ENCODE data around the gene KRTAP10-5. TPM values are rescaled to one million over a fixed set of nuclear protein-coding genes. Genes with fewer than 3 reads are reported as not detected.

KRTAP10-5 gene
- total and polyA plus RNA-seq, 9 of the 15 experiments (the other 6 are each of a cell fraction or from before 2014, with no cell fraction given) = not detected

DNA sequence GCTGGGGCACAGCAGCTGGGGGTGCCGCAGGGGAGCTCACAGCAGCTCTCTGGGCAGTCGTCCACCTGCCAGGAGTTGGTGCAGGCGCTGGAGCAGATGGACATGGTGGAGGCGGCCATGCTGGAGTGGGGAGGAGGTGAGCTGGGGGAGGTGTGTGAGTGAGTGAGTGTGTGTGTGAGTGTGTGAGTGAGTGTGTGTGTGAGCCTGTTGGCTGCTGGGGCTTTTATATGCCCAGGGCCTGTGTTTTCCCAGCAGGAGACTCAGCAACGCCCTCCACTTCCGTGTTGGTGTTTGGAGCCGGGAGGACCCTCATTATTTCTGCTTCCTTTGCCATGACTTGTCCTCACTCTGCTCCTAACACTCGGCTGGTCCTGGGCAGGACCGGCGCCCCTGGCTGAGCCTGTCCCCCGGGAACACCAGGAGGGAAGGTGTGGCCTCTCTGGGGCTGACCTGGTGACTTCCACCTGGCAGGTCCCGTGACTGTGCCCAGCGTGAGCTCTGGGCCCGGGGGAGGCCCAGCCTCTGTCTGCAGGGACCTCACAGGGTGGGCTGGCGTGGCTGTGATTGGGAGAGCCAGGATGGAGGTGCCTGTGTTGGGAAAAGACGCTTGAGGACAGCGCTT is 29.0 kb downstream of the KRTAP10-5 start, which contains the start of gene KRTAP10-2:
Gene KRTAP10-2, minus strand, starts transcription at position 166 of the 622 bp plus-strand sequence. Its CDS starts 47 bp downstream, at position 119.
- H3K36me3 ChIP-seq (ENCODE audit: control insufficient read depth, insufficient read depth, low read length) = no peaks in the 10 kb centered on the region
- H4K20me1 ChIP-seq (replicated peaks; ENCODE audit: control insufficient read depth, insufficient read depth, low read length) = no peaks in the 10 kb centered on the region
- H3K79me2 ChIP-seq (ENCODE audit: control insufficient read depth, insufficient read depth, low read length) = no peaks in the 10 kb centered on the region
- FAIRE-seq (no peak), ATAC-seq (no peak; the same call in 2 of the 3 replicates), DNase-seq (ENCODE audit: extremely low read depth in 1 of 4, low spot score in 3 of 4) (no peak)
- 3% methylated on average over 14 of the region's 17 CpGs for WGBS (ENCODE audit: insufficient coverage, low coverage, missing lambda C conversion rate)
- in situ Hi-C loops (cut with MboI) (no loop called here), intact Hi-C loops (cut with micrococcal nuclease) (no loop called here)
- no peak for TF ChIP-seq ZNF121 (CRISPR knock-in tag; conservative IDR thresholded peaks at IDR 0.05)
- no peak for TF ChIP-seq SMAD1 (IDR thresholded peaks at IDR 0.05; ENCODE audit: low read depth, low read length, partially characterized antibody)
- TF ChIP-seq, protein P1, sequence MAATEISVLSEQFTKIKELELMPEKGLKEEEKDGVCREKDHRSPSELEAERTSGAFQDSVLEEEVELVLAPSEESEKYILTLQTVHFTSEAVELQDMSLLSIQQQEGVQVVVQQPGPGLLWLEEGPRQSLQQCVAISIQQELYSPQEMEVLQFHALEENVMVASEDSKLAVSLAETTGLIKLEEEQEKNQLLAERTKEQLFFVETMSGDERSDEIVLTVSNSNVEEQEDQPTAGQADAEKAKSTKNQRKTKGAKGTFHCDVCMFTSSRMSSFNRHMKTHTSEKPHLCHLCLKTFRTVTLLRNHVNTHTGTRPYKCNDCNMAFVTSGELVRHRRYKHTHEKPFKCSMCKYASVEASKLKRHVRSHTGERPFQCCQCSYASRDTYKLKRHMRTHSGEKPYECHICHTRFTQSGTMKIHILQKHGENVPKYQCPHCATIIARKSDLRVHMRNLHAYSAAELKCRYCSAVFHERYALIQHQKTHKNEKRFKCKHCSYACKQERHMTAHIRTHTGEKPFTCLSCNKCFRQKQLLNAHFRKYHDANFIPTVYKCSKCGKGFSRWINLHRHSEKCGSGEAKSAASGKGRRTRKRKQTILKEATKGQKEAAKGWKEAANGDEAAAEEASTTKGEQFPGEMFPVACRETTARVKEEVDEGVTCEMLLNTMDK (IDR thresholded peaks at IDR 0.05; ENCODE audit: borderline replicate concordance, insufficient read depth, low read depth, low read length, poor library complexity, severe bottlenecking) = no peak
- TF ChIP-seq SREBF1 (IDR thresholded peaks at IDR 0.05; ENCODE audit: borderline replicate concordance, low read depth, low read length) = no peak
- no peak for TF ChIP-seq NFXL1 (CRISPR knock-in tag; IDR thresholded peaks at IDR 0.05)
- TF ChIP-seq ZC3H8 (IDR thresholded peaks at IDR 0.05) = no peak
- TF ChIP-seq ILF3 (IDR thresholded peaks at IDR 0.05; ENCODE audit: borderline replicate concordance) = no peak
- H3K9ac ChIP-seq (ENCODE audit: insufficient read depth in 1 of 2, low read depth in 2 of 2, low read length in 2 of 2) = no peak within 1 kb of the TSS; a peak in 1 of 4 replicates
- no peaks in the 10 kb centered on the region for H3K9me1 ChIP-seq (ENCODE audit: control insufficient read depth, insufficient read depth, low read length)
- BruUV-seq (replicated peaks) = no TSS peak
- ChIA-PET POLR2A (interaction anchor here (1.1 kb wide), 1 partner anchor 9 kb away, joined by 3 read pairs; no protein-coding TSS in a partner anchor), CTCF (ENCODE audit: low intra/inter-chr PET ratio) (no interaction called here)
- peaks cover 0 to 4% of the 10 kb centered on the region in 2 experiments; a peak in 1 of 5 replicates for H3K4me1 ChIP-seq (replicated peaks in 1 of 2; ENCODE audit: control insufficient read depth in 2 of 2, insufficient read depth in 2 of 2, low read length in 2 of 2)
- H3K27ac ChIP-seq (ENCODE audit: extremely low read depth, low read depth, low read length) = no peak within 1 kb of the TSS
- no peak within 1 kb of the TSS for H2AFZ ChIP-seq (ENCODE audit: low read depth, low read length)
- H3K9me3 ChIP-seq (replicated peaks; ENCODE audit: control insufficient read depth, insufficient read depth, low read depth, low read length) = no peaks in the 10 kb centered on the region
- H3K4me3 ChIP-seq = no peak within 1 kb of the TSS
- peaks cover 37 to 60% of the 10 kb centered on the region in 2 experiments for H3K27me3 ChIP-seq (ENCODE audit: control insufficient read depth in 2 of 2, insufficient read depth in 2 of 2, low read length in 2 of 2)
- no peak within 1 kb of the TSS for H3K4me2 ChIP-seq (ENCODE audit: insufficient read depth, low read length)
